Measurements from ENCODE around the gene TRAF3IP1.

Gene TRAF3IP1

GRCh38 chr2:238434846-238435751 lies 114.8 kb downstream of the TRAF3IP1 start:
- TF ChIP-seq CTCF (IDR thresholded peaks at IDR 0.05; ENCODE audit: low read depth, low read length, missing control alignments): no peak
- no peak for DNase-seq (ENCODE audit: extremely low read depth, low read depth)

GRCh38 chr2:238435752-238436096 lies 115.4 kb downstream of the TRAF3IP1 start:
- no peak for DNase-seq (ENCODE audit: extremely low read depth, low read depth)
- no peak for TF ChIP-seq CTCF (IDR thresholded peaks at IDR 0.05; ENCODE audit: low read depth, low read length, missing control alignments)
- H3K4me3 ChIP-seq (replicated peaks; ENCODE audit: low read depth, low read length): no peak overlapping the region

More at GRCh38 chr2:238434846-238435751, 114.8 kb downstream of the TRAF3IP1 start:
- H3K4me3 ChIP-seq (replicated peaks; ENCODE audit: low read depth, low read length): no peak overlapping the region

- H3K4me3 ChIP-seq (replicated peaks; ENCODE audit: low read depth, low read length): no peak overlapping the region
- no peak for TF ChIP-seq CTCF (IDR thresholded peaks at IDR 0.05; ENCODE audit: low read depth, low read length, missing control alignments)
- DNase-seq (ENCODE audit: extremely low read depth, low read depth): no peak
These were observed 118.8 kb downstream of the TRAF3IP1 start for GRCh38 chr2:238438856-238439849.

- no peak for TF ChIP-seq CTCF (IDR thresholded peaks at IDR 0.05; ENCODE audit: low read depth, low read length, missing control alignments)
- DNase-seq (ENCODE audit: extremely low read depth, low read depth): no peak
- H3K4me3 ChIP-seq (replicated peaks; ENCODE audit: low read depth, low read length): no peak overlapping the region
These were observed 119.6 kb downstream of the TRAF3IP1 start for GRCh38 chr2:238439917-238440316.

GRCh38 chr2:238440331-238440730 lies 120.0 kb downstream of the TRAF3IP1 start:
- no peak overlapping the region for H3K4me3 ChIP-seq (replicated peaks; ENCODE audit: low read depth, low read length)
- no peak for DNase-seq (ENCODE audit: extremely low read depth, low read depth)
- TF ChIP-seq CTCF (IDR thresholded peaks at IDR 0.05; ENCODE audit: low read depth, low read length, missing control alignments): no peak

GRCh38 chr2:238440767-238441166 lies 120.4 kb downstream of the TRAF3IP1 start:
- DNase-seq (ENCODE audit: extremely low read depth, low read depth): no peak
- H3K4me3 ChIP-seq (replicated peaks; ENCODE audit: low read depth, low read length): no peak overlapping the region
- TF ChIP-seq CTCF (IDR thresholded peaks at IDR 0.05; ENCODE audit: low read depth, low read length, missing control alignments): no peak

All from HFF-Myc (cell line).